ENCODE data around the gene ERC2. TPM values are rescaled to one million over a fixed set of nuclear protein-coding genes. Genes with fewer than 3 reads are reported as not detected.

Gene ERC2
- total and polyA plus RNA-seq, 2 donors (not counting 1 experiment from before 2014, with no cell fraction given), result 0.14 to 0.17 TPM

DNA sequence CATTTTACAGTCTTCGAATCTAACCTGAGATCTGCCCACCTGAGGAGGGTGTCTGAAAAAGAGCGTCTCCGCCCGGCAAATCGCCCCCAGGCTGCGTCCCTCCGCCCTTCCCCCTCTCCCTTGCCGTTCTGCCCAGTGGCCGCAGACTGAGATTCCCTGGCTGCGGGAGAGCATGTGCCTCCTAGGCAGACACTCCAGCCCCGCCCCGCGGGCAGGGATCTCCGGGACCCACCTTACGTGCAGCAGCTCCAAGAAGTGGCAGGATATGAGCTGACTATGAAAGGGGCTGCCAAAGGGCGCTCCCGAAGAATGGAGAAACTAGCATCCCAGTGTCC, 978.5 kb downstream of the ERC2 start:
- no peak overlapping the region for H3K9ac ChIP-seq (ENCODE audit: insufficient read depth, low read length)
- peaks cover 31% of the 10 kb centered on the region for H3K79me2 ChIP-seq (ENCODE audit: control insufficient read depth, insufficient read depth, low read length)
- H3K27ac ChIP-seq (ENCODE audit: insufficient read depth, low read length), result no peak overlapping the region
- no peaks in the 10 kb centered on the region for H3K36me3 ChIP-seq (ENCODE audit: control insufficient read depth, insufficient read depth, low read length)
- H3K9me3 ChIP-seq (ENCODE audit: control insufficient read depth, insufficient read depth, low read depth, low read length), result no peaks in the 10 kb centered on the region
- no peak for TF ChIP-seq EZH2 (IDR thresholded peaks at IDR 0.05; ENCODE audit: low read length, missing control alignments)
- TF ChIP-seq, protein P1, sequence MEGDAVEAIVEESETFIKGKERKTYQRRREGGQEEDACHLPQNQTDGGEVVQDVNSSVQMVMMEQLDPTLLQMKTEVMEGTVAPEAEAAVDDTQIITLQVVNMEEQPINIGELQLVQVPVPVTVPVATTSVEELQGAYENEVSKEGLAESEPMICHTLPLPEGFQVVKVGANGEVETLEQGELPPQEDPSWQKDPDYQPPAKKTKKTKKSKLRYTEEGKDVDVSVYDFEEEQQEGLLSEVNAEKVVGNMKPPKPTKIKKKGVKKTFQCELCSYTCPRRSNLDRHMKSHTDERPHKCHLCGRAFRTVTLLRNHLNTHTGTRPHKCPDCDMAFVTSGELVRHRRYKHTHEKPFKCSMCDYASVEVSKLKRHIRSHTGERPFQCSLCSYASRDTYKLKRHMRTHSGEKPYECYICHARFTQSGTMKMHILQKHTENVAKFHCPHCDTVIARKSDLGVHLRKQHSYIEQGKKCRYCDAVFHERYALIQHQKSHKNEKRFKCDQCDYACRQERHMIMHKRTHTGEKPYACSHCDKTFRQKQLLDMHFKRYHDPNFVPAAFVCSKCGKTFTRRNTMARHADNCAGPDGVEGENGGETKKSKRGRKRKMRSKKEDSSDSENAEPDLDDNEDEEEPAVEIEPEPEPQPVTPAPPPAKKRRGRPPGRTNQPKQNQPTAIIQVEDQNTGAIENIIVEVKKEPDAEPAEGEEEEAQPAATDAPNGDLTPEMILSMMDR (conservative IDR thresholded peaks at IDR 0.05 in 1 of 2, IDR thresholded peaks at IDR 0.05 in 1 of 2; ENCODE audit: low read depth in 1 of 2, low read length in 2 of 2), result no peak
- H4K20me1 ChIP-seq (ENCODE audit: control insufficient read depth, extremely low read depth, insufficient read depth, low read length), result no peaks in the 10 kb centered on the region
- H3K4me3 ChIP-seq (replicated peaks in 1 of 4; ENCODE audit: control extremely low read depth in 1 of 4, insufficient read depth in 1 of 4, low read depth in 3 of 4, low read length in 4 of 4), result no peak overlapping the region
- DNase-seq (ENCODE audit: low read depth in 2 of 2), result peak in 1 of 2 donors; percentile 49
- no peak overlapping the region for H2AFZ ChIP-seq (ENCODE audit: low read length)
- no peak overlapping the region for H3K4me2 ChIP-seq (ENCODE audit: extremely low read depth, insufficient read depth, low read length)
- peaks cover 16% of the 10 kb centered on the region for H3K4me1 ChIP-seq (ENCODE audit: control insufficient read depth, extremely low read depth, insufficient read depth, low read length)
- H3K27me3 ChIP-seq (ENCODE audit: control insufficient read depth, insufficient read depth, low read length), result no peaks in the 10 kb centered on the region

DNA sequence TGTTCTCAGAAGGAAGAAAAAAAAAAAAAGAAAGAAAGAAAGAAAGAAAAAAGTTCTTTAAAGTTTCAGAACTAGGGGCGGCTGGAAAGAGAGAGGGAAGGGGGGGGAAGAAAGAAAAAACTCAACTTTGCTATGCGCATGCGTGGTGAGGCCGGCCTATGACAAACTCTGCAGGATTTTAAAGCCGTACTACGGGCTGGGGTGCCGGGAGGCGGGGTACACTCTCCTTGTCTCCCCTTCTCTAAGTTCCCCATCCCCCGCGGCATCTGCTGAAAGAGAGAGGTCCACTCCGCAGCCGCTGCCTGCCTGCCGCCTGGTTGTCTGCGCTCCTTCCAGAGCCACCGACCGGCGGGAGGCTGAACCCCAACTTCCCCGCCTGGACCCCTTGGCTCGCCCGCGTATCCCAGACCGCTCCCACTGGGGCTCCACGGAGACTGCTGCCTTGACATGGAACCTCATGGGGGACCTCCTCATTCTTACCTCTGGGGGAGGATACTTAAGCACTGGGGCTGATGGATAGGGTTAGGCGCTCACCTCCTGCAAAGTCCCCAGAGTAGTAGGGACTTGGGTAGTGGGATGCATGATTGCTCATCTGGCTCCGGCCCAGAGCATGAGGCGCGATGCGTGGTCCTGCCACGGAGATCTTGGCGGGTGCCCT, 979.7 kb downstream of the ERC2 start:
- no peaks in the 10 kb centered on the region for H3K9me3 ChIP-seq (ENCODE audit: control insufficient read depth, insufficient read depth, low read depth, low read length)
- H2AFZ ChIP-seq (ENCODE audit: low read length), result peak overlapping the region; percentile 33
- peak overlapping the region; percentile 69 to 91 (median 83) for H3K4me3 ChIP-seq (replicated peaks in 1 of 4; ENCODE audit: control extremely low read depth in 1 of 4, insufficient read depth in 1 of 4, low read depth in 3 of 4, low read length in 4 of 4)
- H3K36me3 ChIP-seq (ENCODE audit: control insufficient read depth, insufficient read depth, low read length), result peaks cover 2% of the 10 kb centered on the region
- H3K9ac ChIP-seq (ENCODE audit: insufficient read depth, low read length), result peak overlapping the region; percentile 87
- H3K4me2 ChIP-seq (ENCODE audit: extremely low read depth, insufficient read depth, low read length), result peak overlapping the region; percentile 82
- no peaks in the 10 kb centered on the region for H3K27me3 ChIP-seq (ENCODE audit: control insufficient read depth, insufficient read depth, low read length)
- peak overlapping the region; percentile 89 for H3K27ac ChIP-seq (ENCODE audit: insufficient read depth, low read length)
- TF ChIP-seq EZH2 (IDR thresholded peaks at IDR 0.05; ENCODE audit: low read length, missing control alignments), result no peak
- TF ChIP-seq, protein P1 (conservative IDR thresholded peaks at IDR 0.05 in 1 of 2, IDR thresholded peaks at IDR 0.05 in 1 of 2; ENCODE audit: low read depth in 1 of 2, low read length in 2 of 2), result no peak
- H3K4me1 ChIP-seq (ENCODE audit: control insufficient read depth, extremely low read depth, insufficient read depth, low read length), result peaks cover 16% of the 10 kb centered on the region
- H4K20me1 ChIP-seq (ENCODE audit: control insufficient read depth, extremely low read depth, insufficient read depth, low read length), result no peaks in the 10 kb centered on the region
- DNase-seq (ENCODE audit: low read depth in 2 of 2), result peak; percentile 84 to 86
- H3K79me2 ChIP-seq (ENCODE audit: control insufficient read depth, insufficient read depth, low read length), result peaks cover 43% of the 10 kb centered on the region

DNA sequence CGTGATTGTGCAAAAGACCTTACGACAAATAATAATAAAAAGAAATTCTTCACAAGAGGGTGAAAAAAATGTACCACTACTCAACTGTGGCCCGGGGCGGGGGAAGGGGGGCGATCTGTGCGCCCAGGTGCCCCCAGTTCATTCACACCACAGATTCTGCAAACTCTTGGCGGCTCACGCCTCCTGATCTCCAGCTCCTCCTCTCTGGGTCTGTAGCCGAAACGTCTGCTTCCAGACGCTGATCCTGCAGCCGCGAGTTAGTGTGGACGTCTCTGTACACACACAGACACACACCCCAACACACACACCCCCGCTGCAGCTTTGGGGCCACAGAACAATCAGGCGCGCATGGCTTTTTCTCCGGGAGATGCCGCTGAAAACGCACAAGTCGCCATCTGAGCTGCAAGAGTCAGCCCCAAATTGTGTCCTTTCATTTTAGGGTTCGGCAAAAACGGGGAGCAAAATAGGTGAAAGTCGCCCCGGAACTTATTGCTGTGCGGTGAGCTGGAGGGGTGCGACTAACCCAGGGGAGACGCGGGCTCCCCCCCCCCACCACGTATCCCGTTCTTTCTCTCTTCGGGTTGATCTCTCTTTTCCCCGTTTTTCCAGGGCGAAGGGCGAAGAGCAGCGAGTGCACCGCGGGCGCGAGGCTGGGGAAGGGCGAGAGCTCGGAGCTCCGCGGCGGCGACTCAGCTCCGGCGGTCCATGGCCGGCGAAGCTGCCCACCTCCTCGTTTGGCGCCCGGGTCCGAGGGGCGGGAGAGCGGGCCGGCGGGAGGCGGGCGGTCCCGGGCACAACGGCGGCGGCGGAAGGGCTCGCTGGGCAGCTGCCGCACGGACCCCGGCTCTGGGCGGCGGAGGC, 980.7 kb downstream of the ERC2 start:
- Histone ChIP-seq H3K27me3 (ENCODE audit: control insufficient read depth, insufficient read depth, low read length) (no peaks in the 10 kb centered on the region), H3K27ac (ENCODE audit: insufficient read depth, low read length) (peak overlapping the region; percentile 89), H2AFZ (ENCODE audit: low read length) (peak overlapping the region; percentile 12), H3K9me3 (ENCODE audit: control insufficient read depth, insufficient read depth, low read depth, low read length) (no peaks in the 10 kb centered on the region), H3K4me2 (ENCODE audit: extremely low read depth, insufficient read depth, low read length) (peak overlapping the region; percentile 53), H3K4me3 (replicated peaks in 1 of 4; ENCODE audit: control extremely low read depth in 1 of 4, insufficient read depth in 1 of 4, low read depth in 3 of 4, low read length in 4 of 4) (peak overlapping the region; percentile 69 to 91 (median 83)), H3K79me2 (ENCODE audit: control insufficient read depth, insufficient read depth, low read length) (peaks cover 52% of the 10 kb centered on the region), H3K9ac (ENCODE audit: insufficient read depth, low read length) (peak overlapping the region; percentile 87), H3K4me1 (ENCODE audit: control insufficient read depth, extremely low read depth, insufficient read depth, low read length) (peaks cover 16% of the 10 kb centered on the region), H4K20me1 (ENCODE audit: control insufficient read depth, extremely low read depth, insufficient read depth, low read length) (no peaks in the 10 kb centered on the region), H3K36me3 (ENCODE audit: control insufficient read depth, insufficient read depth, low read length) (peaks cover 5% of the 10 kb centered on the region)
- no peak for TF ChIP-seq EZH2 (IDR thresholded peaks at IDR 0.05; ENCODE audit: low read length, missing control alignments)
- TF ChIP-seq, protein P1 (conservative IDR thresholded peaks at IDR 0.05 in 1 of 2, IDR thresholded peaks at IDR 0.05 in 1 of 2; ENCODE audit: low read depth in 1 of 2, low read length in 2 of 2), result no peak
- peak; percentile 67 to 83 for DNase-seq (ENCODE audit: low read depth in 2 of 2)

Data from fibroblast of lung (primary cell).